BLaER1 (cell line): Measurements from ENCODE around the gene PCDHA4.
"Not testable (repeated sequence)": the region's sequence is repeated elsewhere in the genome, so short reads cannot be mapped to it uniquely, and the experiment has no call there.

Experiments
- H3K27ac ChIP-seq: shearing (Covaris generic); formaldehyde crosslinking; 2 replicates; pipeline ENCODE4 v1.8.1; 2022
- H3K27me3 ChIP-seq: shearing (Covaris generic); formaldehyde crosslinking; 2 replicates; pipeline ENCODE4 v1.8.1; 2022
- H3K36me3 ChIP-seq: shearing (Covaris generic); formaldehyde crosslinking; 2 replicates; pipeline ENCODE4 v1.8.1; 2022
- H3K4me1 ChIP-seq: shearing (Covaris generic); formaldehyde crosslinking; 2 replicates; pipeline ENCODE4 v1.8.1; 2022
- H3K4me2 ChIP-seq: shearing (Covaris generic); formaldehyde crosslinking; 2 replicates; pipeline ENCODE4 v1.8.1; 2022
- H3K4me3 ChIP-seq: shearing (Covaris generic); formaldehyde crosslinking; 2 replicates; pipeline ENCODE4 v1.8.1; 2022
- H3K9ac ChIP-seq: shearing (Covaris generic); formaldehyde crosslinking; 2 replicates; pipeline ENCODE4 v1.8.1; 2022
- H3K9me3 ChIP-seq: shearing (Covaris generic); formaldehyde crosslinking; 2 replicates; pipeline ENCODE4 v1.8.1; 2022
- H4K20me1 ChIP-seq: shearing (Covaris generic); formaldehyde crosslinking; 2 replicates; pipeline ENCODE4 v1.8.1; 2022
- Cebpa-rat ChIP-seq: shearing (Covaris generic); IDR thresholded peaks from 2 replicates; pipeline ENCODE4 v1.8.1; 2022

The PCDHA4 gene

DNA sequence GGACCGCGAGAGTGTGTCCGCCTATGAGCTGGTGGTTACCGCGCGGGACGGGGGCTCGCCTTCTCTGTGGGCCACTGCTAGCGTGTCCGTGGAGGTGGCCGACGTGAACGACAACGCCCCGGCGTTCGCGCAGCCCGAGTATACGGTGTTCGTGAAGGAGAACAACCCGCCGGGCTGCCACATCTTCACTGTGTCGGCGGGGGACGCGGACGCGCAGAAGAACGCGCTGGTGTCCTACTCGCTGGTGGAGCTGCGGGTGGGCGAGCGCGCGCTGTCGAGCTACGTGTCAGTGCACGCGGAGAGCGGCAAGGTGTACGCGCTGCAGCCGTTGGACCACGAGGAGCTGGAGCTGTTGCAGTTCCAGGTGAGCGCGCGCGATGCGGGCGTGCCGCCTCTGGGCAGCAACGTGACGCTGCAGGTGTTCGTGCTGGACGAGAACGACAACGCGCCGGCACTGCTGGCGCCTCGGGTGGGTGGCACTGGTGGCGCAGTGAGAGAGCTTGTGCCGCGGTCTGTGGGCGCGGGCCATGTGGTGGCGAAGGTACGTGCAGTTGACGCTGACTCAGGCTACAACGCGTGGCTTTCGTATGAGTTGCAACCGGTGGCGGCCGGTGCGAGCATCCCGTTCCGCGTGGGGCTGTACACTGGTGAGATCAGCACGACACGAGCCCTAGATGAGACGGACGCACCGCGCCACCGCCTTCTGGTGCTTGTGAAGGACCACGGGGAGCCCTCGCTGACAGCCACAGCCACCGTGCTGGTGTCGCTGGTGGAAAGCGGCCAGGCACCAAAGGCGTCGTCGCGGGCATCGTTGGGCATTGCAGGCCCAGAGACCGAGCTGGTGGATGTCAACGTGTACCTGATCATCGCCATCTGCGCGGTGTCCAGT, 29.0 kb downstream of the PCDHA4 start:
- H3K9me3 ChIP-seq = peaks cover 21% of the 10 kb centered on the region
- H3K4me3 ChIP-seq = no peak overlapping the region
- no peak for TF ChIP-seq Cebpa-rat
- H3K9ac ChIP-seq = no peak overlapping the region
- no peaks in the 10 kb centered on the region for H4K20me1 ChIP-seq
- H3K27ac ChIP-seq = no peak overlapping the region
- H3K36me3 ChIP-seq = no peaks in the 10 kb centered on the region
- H3K27me3 ChIP-seq = no peaks in the 10 kb centered on the region
- H3K4me2 ChIP-seq = no peak overlapping the region
- no peaks in the 10 kb centered on the region for H3K4me1 ChIP-seq

DNA sequence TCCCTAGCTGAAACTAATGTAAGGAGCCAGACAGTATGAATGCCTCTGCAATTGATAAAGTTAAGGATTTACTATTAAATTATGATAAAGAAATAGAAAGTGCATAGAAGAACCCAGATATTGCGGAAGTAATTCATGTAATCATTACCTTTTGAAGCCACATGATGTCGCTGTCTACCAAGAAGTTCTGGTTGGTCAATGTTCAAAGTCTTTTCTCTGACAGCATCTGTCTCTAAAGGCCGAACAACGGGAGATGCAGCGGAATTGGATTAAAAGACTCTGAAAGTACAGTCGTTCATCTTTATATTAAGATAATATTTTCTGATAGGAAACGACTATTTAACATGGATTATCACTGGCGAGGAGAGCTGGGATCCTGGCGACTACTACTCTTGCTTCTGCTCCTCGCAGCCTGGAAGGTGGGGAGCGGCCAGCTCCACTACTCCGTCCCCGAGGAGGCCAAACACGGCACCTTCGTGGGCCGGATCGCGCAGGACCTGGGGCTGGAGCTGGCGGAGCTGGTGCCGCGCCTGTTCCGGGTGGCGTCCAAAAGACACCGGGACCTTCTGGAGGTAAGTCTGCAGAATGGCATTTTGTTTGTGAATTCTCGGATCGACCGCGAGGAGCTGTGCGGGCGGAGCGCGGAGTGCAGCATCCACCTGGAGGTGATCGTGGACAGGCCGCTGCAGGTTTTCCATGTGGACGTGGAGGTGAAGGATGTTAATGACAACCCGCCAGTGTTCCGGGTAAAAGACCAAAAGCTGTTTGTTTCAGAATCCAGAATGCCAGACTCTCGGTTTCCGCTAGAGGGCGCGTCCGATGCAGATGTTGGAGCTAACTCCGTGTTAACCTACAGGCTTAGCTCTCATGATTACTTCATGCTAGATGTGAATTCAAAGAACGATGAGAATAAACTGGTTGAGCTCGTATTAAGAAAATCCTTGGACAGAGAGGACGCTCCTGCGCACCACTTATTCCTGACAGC, 34.4 kb downstream of the PCDHA4 start, which contains the start of gene PCDHA8:
PCDHA8 (plus strand) TSS at position 210 of the 985 bp plus-strand sequence; CDS start at position 345, 135 bp downstream.
- Histone ChIP-seq H3K27me3 (no peaks in the 10 kb centered on the region), H3K9me3 (peaks cover 21% of the 10 kb centered on the region), H3K36me3 (no peaks in the 10 kb centered on the region), H3K9ac (no peak within 1 kb of the TSS), H3K4me3 (no peak within 1 kb of the TSS), H4K20me1 (no peaks in the 10 kb centered on the region), H3K4me1 (no peaks in the 10 kb centered on the region), H3K27ac (no peak within 1 kb of the TSS), H3K4me2 (no peak within 1 kb of the TSS)
- no peak for TF ChIP-seq Cebpa-rat

- Histone ChIP-seq H3K9ac (no peak overlapping the region), H3K4me1 (no peaks in the 10 kb centered on the region), H3K9me3 (peaks cover 20% of the 10 kb centered on the region), H3K4me3 (no peak overlapping the region), H4K20me1 (no peaks in the 10 kb centered on the region), H3K36me3 (no peaks in the 10 kb centered on the region), H3K4me2 (no peak overlapping the region), H3K27me3 (no peaks in the 10 kb centered on the region), H3K27ac (no peak overlapping the region)
- no peak for TF ChIP-seq Cebpa-rat
These were observed 36.2 kb downstream of the PCDHA4 start for GRCh38 chr5:140842798-140843733.

DNA sequence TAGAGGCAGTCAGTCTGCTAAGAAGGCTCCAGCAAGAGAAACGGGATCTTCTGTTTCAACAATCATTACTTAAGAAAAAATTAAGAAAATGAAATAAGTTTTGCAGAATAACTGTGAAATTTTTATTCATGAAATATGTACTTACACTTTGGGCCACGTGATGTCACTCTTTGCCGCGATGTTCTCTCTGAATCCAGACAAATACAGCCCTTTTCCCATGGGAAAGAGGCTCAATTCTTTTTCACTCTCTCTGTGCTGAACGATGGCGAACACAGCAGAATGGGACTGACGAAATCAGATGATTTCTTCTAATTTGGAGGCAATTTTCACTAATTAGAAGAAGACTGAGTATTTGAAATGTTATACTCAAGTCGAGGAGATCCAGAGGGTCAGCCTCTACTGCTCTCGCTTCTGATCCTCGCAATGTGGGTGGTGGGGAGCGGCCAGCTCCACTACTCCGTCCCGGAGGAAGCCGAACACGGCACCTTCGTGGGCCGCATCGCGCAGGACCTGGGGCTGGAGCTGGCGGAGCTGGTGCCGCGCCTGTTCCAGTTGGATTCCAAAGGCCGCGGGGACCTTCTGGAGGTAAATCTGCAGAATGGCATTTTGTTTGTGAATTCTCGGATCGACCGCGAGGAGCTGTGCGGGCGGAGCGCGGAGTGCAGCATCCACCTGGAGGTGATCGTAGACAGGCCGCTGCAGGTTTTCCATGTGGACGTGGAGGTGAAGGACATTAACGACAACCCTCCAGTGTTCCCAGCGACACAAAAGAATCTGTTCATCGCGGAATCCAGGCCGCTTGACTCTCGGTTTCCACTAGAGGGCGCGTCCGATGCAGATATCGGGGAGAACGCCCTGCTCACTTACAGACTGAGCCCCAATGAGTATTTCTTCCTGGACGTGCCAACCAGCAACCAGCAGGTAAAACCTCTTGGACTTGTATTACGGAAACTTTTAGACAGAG, 41.6 kb downstream of the PCDHA4 start, which contains the start of gene PCDHA9:
PCDHA9 (plus strand) TSS at position 244 of the 964 bp plus-strand sequence; CDS start at position 358, 114 bp downstream.
- H3K27ac ChIP-seq, H3K27me3 ChIP-seq, H3K9ac ChIP-seq, H3K4me2 ChIP-seq, H4K20me1 ChIP-seq, H3K4me3 ChIP-seq, H3K36me3 ChIP-seq, H3K4me1 ChIP-seq: not testable (repeated sequence)
- H3K9me3 ChIP-seq = peaks cover 24% of the 10 kb centered on the region

DNA sequence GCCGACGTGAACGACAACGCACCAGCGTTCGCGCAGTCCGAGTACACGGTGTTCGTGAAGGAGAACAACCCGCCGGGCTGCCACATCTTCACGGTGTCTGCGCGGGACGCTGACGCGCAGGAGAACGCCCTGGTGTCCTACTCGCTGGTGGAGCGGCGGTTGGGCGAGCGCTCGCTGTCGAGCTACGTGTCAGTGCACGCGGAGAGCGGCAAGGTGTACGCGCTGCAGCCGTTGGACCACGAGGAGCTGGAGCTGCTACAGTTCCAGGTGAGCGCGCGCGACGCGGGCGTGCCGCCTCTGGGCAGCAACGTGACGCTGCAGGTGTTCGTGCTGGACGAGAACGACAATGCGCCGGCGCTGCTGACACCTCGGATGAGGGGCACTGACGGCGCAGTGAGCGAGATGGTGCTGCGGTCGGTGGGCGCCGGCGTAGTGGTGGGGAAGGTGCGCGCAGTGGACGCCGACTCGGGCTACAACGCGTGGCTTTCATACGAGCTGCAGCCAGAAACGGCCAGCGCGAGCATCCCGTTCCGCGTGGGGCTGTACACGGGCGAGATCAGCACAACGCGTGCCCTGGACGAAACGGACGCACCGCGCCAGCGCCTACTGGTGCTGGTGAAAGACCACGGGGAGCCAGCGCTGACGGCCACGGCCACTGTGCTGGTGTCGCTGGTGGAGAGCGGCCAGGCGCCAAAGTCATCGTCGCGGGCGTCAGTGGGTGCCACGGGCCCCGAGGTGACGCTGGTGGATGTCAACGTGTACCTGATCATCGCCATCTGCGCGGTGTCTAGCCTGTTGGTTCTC, 43.2 kb downstream of the PCDHA4 start:
- not testable (repeated sequence) for H3K4me3 ChIP-seq, H3K27ac ChIP-seq, H4K20me1 ChIP-seq

GRCh38 chr5:140855772-140856674, 49.2 kb downstream of the PCDHA4 start, which contains the start of gene PCDHA10:
Gene PCDHA10 (plus strand): TSS chr5:140855897. CDS start chr5:140856049, 152 bp downstream.
- H3K4me2 ChIP-seq = no peak within 1 kb of the TSS
- H3K4me1 ChIP-seq = no peaks in the 10 kb centered on the region
- peaks cover 26% of the 10 kb centered on the region for H3K9me3 ChIP-seq
- no peaks in the 10 kb centered on the region for H3K36me3 ChIP-seq
- H3K4me3 ChIP-seq = no peak within 1 kb of the TSS
- H3K27ac ChIP-seq = no peak within 1 kb of the TSS
- no peaks in the 10 kb centered on the region for H3K27me3 ChIP-seq
- H3K9ac ChIP-seq = no peak within 1 kb of the TSS
- H4K20me1 ChIP-seq = no peaks in the 10 kb centered on the region
- TF ChIP-seq Cebpa-rat = no peak

More for the DNA sequence above, 43.2 kb downstream of the PCDHA4 start:
- not testable (repeated sequence) for H3K36me3 ChIP-seq, H3K4me2 ChIP-seq, H3K9ac ChIP-seq, H3K27me3 ChIP-seq, H3K4me1 ChIP-seq
- H3K9me3 ChIP-seq = peaks cover 23% of the 10 kb centered on the region
